Hepatocyte (in vitro differentiated cells): ENCODE measurements around the gene PDGFRB.

ENCODE experiments used
- EZH2 ChIP-seq: fragments of 200-600 bp; sonication (generic); IDR thresholded peaks from 2 replicates; pipeline ENCODE4 v1.6.1; 2016; ENCODE audit warnings: antibody characterized with exemption, mild to moderate bottlenecking, borderline replicate concordance
- EZH2phosphoT487 ChIP-seq: fragments of 200-600 bp; sonication (generic); IDR thresholded peaks from one replicate; pipeline ENCODE4 v1.6.1; 2018; ENCODE audit warnings: antibody characterized with exemption, mild to moderate bottlenecking, low read depth, moderate library complexity; ENCODE audit not compliant: unreplicated experiment, severe bottlenecking
- TF ChIP-seq, protein P1 (sequence below): fragments of 200-600 bp; sonication (generic); IDR thresholded peaks from 2 replicates; pipeline ENCODE4 v1.5.1; 2016; ENCODE audit warnings: antibody characterized with exemption, mild to moderate bottlenecking; ENCODE audit not compliant: poor library complexity

DNA sequence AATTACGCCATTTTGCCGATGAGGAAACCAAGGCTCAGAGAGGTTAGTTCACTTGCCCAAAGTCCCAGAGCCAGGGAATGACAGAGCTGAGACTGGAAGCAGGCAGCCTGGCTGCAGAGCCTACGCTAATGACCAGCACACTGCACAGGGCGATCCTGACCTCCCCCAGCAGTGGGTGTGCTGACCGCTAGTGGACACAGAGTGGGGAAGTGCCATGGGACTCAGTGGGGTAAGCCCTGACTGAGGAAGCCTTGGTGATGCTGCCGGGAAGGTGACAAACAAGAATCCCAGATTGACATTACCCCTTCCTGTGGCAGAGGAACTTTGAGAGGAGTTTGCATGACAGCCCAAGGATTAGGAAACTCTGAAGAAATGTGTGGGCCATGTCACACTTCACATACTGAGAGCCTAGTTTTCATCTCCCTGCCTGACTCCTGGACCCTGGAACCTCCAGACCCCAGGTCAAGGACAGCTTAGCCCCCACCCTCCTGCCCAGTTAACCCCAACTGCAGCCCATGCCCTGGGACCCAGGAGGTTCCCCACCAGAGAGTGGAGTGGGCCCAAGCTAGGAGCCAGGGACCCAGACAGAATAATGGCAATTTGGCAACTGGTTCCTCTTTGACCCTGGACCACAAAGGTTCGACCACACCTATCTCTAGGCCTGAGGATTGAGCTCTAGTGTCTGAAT, 49.6 kb downstream of the PDGFRB start:
- TF ChIP-seq, protein P1, sequence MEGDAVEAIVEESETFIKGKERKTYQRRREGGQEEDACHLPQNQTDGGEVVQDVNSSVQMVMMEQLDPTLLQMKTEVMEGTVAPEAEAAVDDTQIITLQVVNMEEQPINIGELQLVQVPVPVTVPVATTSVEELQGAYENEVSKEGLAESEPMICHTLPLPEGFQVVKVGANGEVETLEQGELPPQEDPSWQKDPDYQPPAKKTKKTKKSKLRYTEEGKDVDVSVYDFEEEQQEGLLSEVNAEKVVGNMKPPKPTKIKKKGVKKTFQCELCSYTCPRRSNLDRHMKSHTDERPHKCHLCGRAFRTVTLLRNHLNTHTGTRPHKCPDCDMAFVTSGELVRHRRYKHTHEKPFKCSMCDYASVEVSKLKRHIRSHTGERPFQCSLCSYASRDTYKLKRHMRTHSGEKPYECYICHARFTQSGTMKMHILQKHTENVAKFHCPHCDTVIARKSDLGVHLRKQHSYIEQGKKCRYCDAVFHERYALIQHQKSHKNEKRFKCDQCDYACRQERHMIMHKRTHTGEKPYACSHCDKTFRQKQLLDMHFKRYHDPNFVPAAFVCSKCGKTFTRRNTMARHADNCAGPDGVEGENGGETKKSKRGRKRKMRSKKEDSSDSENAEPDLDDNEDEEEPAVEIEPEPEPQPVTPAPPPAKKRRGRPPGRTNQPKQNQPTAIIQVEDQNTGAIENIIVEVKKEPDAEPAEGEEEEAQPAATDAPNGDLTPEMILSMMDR, result no peak
- TF ChIP-seq EZH2phosphoT487 (no peak), EZH2 (no peak)
